NCI-H2171 (cell line): ENCODE results near the gene TET3.

ENCODE experiments used
- DNase-seq: peaks from one replicate; lab custom pipeline; 2025; lab: John Stamatoyannopoulos, UW

The TET3 gene

GRCh38 chr2:73987109-73987947, 2.6 kb downstream of the TET3 start:
- no peak for DNase-seq

DNA sequence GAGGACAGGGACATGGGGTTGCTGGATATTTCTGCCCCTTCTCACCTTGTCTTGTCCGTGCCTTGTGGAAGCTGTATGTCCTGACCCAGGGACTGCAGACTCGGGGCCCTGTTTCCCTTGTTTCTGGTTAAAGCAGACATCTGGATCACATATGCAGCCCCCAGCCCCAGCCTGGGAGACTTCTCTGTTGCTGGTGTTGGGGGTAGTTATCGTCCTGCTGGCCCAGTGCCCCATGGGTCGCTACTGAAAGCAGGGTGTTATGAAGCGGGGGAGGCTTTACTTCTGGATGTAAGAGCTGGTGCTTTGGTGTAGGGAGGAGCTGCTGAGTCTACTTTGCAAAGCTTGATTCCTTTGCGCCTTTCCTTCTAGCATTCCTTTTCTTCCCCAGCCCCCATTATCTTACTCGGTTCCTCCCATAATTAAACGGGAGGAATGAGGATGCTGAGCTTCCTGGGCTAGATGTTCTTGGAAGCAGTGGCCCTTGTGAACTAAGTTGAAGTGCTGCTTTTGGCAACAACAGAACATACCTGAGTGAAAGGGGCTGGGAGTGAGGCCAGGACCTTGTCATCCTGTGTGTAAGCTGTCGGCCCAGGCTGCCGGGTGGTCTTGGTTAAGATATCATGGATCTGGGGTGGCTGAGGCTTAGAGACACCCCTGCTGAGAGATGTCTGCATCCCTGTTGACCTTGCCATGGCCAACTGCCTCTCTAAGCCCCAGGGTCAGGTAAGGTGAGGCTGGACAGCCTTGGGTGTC, 3.4 kb downstream of the TET3 start:
- no peak for DNase-seq

- DNase-seq = no peak
Observed at GRCh38 chr2:73989972-73990371, 5.3 kb downstream of the TET3 start.

DNA sequence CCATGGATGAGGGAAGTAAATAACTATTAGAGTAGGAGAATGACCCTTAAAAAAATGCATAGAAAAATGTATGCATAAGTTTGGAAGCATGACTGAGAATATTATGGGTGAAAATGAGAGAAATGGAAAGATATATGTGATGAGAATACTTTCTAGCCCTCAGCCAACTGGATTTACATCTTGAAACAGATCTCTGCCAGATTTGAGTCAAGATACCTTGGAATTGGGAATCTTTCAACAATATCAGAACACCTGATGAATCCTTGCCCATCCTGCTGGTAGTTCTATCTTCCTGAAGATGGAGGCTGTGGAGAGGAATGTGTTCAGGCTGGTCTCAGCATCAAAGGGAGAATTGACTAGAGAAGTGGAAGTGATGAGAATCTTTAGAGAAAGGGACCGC, 5.8 kb downstream of the TET3 start:
- DNase-seq = no peak

GRCh38 chr2:73992036-73992435, 7.3 kb downstream of the TET3 start:
- DNase-seq = no peak

- no peak for DNase-seq
Observed at GRCh38 chr2:73993376-73993775, 8.7 kb downstream of the TET3 start.

DNA sequence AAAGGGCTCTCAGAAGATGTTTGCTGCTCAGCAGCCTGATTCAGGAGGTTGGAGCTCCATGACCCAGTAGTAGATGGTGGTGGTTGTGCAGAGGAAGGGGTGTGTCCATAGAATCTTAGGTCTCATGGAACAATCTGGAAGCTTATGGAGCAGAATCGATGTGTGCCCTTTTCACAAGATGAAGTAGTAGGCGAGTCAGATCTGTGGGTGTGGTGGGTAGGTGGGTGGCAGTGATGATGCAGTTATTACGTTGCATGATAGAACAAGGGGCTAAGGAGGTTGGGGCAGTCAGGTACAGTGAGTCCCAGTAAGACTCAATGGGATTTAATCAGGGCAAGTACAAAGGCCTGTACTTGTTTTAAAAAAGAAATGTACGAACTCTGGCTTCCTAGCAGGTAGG, 9.1 kb downstream of the TET3 start:
- DNase-seq = no peak

GRCh38 chr2:73994178-73994831, 9.6 kb downstream of the TET3 start:
- no peak for DNase-seq

- no peak for DNase-seq
Observed at GRCh38 chr2:73995810-73996209, 11.1 kb downstream of the TET3 start.

DNA sequence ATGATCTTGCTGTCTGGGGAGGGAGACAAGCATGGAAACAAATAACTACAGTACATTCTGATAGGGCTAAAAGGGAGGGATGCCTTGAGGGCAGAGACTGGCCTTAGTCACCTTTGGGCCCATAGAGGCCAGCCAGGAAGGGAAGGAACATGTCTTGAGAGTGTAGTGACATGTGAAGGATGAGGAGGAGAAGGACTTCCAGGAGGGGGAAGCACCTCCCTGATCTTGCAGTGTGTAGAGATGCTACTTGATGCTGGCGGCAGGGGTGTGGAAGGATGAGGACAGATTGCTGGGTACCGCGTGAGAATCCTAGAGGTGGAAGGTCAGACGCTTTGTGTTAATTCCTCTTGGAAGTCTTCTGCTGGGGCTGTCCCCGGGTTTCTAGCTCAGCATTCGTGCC, 13.1 kb downstream of the TET3 start:
- no peak for DNase-seq

DNA sequence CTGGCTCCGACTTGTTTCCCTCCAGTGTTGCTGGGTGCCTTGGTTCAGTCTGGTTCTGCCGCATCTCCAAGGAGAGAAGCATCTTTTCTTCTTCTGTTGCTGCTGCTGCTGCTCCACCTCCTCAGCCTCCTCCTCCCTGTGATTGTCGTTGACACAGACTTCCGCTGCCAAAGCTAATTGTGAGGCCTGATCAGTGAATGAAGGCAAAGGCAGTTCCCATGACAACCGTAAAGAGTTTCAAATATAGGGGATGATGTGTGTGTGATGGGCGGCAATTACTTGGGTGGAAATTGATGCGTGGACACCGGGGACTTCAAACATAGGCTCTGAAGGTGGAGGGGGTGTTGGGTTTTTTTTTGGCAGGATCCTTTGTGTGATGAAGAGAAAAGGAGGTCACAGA, 13.7 kb downstream of the TET3 start:
- no peak for DNase-seq

DNA sequence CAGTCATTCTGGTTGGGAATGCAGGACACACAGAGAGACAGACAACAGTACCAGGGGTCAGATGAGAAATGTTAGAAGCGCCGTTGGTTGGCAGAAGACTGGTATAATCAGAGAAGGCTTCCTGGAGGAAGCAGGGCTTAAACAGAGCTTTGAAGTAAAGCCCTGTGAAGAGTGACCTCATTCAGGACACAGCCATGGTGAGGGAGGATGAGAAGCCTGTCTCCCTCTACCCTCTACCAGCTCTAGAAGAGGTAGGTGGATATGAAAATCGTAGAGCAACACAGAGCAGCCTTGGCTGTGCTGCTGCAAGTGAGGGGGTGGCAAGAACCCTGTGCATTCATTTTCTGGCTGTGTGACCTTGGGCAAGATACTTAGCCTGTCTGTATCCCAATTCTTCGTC, 14.2 kb downstream of the TET3 start:
- DNase-seq = no peak

DNA sequence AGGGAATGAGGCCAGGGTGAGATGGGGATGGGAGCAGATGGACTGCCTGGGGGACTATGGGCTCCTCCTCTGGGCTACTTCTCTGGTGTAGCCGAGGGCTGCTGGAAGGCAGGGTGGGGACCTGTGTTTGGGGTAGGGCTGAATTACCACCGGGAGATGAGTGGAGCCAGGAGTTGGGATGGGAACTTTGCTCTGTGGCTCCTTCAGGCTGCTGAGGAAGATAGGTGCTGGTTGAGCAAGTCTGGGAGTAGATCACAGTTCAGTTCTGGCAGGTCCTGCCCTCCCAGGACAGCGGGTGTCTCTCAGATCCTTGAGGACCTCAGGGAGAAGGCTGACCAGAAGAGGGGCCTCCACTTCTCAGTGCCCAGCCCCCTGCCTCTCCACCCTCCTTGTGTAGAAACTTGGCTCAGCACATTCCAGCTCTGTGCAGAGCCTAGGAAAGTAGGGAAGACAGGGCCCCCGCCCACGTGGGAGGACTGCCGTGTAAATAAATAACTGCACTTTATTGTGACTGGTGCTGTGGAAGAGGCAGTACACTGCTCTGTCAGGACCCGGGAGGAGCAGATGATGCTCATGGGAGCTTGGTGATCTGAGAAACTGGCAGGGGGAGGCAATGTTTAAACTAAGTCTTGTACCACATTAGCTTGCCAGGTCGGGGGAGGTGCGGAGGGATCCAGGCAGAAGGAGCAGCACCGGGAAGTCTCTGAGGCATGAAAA, 15.3 kb downstream of the TET3 start:
- DNase-seq = no peak

- DNase-seq = no peak
Observed at GRCh38 chr2:74000666-74001065, 16.0 kb downstream of the TET3 start.

DNA sequence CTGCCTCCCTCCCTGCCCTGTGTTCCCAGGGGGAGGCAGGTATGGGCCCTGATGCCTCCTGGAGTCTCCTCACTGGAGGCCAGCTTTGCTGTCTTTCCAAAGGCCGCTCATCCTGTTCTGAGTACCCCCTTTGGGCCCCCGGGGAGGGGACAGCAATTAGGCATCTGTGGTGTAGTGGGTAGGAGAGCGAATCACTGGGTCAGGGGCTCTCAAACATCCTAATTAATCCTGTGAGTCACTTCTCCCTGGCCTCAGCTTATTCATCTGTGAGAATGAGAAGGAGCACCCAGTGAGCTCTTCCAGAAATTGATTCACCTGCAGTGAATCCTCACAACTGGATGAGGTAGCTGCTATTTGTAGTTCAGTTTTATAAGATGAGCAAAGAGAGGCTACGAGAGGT, 16.4 kb downstream of the TET3 start:
- DNase-seq = no peak

GRCh38 chr2:74001781-74002504, 17.2 kb downstream of the TET3 start:
- DNase-seq = no peak

DNA sequence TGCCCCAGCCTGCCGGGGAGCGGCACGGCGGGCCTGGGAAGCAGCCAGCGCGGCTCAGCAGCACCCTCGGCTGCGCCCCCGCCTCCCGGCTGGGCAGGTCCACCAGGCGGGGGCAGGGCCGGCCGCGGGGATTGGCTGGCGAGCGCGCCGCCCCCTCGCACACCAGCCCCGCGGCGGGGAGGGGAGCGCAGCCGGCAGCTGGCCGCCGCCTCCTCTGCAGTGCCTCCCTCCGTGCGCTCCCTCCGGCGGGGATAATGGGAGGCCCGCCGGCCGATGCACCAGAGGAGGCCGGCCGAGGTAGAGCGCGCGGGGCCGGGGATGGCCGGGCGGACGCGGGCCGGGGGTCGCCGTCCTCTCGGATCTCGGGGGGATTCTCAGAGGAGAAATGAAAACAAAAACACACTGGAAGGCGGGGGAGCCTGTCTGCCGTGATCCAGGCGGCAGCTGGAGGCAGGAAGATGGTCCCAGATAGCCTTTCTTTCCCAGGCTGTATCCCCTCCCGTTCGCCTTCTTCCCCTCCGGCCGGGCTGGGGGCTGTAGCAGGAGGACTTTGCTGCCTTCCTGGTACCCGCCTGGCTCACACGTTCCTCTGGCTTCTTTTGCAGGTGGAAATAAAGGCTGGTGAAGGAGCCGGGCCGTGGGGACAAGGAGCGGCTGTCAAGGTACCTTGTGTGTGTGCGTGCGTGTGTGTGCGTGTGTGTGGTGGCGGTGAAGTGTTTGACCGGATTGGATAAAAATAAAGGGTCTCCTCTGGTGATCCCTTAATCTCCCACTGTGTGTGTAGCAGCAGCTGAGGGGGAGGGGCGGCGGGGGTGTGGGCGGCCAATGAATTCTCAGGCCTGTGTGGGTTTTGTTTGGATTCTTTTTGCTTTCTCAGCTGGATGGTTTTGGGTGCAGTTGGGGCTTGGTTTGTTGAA, 18.1 kb downstream of the TET3 start:
- peak; percentile 87 for DNase-seq

DNA sequence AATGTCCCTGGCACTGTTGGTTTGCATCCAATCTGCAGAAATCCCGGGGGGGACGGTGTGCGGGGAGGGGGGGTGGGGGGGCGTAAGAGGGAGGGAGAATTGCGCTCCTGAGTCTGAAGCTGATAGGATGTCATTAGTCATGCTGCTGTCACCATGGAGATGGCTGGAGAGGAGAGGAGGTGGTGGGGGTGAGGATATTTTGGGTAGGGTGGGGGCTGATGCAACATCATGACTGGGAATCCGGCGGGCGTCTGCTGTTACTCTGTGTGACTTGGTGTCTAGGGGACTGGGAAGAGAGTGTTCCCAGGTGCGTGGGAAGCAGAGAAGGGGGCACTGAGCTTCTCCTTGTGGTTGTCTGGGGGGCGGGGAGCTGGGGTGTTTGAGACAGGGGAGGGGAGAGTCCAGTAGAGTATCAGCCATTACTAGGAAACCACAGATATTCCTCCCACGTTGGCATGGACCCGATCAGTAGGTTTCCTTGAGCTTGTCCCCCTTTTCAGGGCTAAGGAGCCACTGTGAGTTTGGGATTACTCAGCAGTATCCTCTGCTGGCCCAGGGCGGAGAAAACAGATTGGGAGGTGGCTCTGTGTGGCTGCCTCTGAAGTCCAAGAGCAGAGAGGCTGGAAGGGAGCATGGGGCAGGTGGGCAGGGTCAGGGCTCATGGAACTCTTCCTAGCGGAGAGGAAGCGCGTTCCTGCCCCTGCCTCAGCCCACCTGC, 18.9 kb downstream of the TET3 start:
- DNase-seq = peak; percentile 73

DNA sequence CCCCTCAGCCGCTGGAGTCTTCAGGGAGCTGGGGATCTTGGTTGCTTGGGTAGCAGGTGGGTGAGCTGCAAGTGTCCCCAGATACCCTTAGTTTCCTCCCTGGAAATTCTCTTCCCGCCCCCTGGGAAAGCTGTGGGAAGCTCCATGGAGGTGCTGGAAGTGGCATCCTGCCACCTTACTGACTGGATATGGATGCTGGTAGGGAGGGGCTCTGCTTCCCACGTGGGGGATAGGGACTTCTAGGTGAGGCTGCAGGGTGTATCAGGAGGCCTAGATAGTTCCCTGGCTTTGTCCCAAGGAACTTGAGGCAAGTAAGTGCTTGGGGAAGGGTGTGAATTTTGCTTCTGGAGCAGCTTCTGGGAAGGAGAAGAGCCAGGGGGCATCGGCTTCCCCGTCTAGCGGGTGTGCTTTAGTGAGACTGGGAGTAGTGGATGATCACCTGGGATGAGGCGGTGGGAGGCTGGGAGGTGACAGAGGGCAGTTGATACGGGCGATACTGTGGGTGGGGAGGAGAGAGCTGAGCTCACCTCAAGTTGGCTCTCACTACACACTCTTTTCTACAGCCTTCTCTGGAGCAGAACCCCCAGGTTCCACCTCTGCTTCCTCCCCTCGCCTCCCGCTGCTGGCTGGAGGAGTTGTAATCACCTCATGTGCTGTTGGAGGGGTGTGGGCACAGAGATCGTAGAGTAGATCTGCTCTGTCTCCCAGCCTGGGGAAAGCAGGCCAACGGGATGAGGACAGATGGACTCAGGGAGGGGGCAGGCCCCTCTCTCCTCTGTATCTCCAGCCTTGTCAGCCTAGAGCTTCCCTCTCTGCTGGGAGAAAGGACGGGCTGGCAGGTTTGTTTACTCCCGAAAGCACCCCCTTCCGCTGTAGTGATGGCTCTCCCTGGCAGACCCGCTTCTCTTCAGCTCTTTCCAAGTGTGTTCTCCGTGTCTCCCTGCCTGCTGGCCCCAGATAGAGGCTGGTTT, 19.8 kb downstream of the TET3 start:
- no peak for DNase-seq
